GM23248 (cell line): ENCODE data around the gene TSPEAR. TPM values are rescaled to one million over a fixed set of nuclear protein-coding genes. Genes with fewer than 3 reads are reported as not detected.

ENCODE experiments used
- DNase-seq: peaks from one replicate; pipeline ENCODE4 v3.0.0-alpha.2; 2015
- H2AFZ ChIP-seq: fragments of 200-600 bp; sonication (generic); 2 replicates; pipeline ENCODE4 v1.6.1; 2016; ENCODE audit warnings: antibody characterized with exemption
- H3F3A ChIP-seq: fragments of 200-600 bp; sonication (generic); 2 replicates; pipeline ENCODE4 v1.6.1; 2016; ENCODE audit warnings: mild to moderate bottlenecking, antibody characterized with exemption, mixed run types; ENCODE audit not compliant: insufficient read depth
- H3K27ac ChIP-seq: fragments of 200-600 bp; sonication (generic); 2 replicates; pipeline ENCODE4 v1.5.1; 2016; ENCODE audit warnings: mild to moderate bottlenecking
- H3K27me3 ChIP-seq: fragments of 200-600 bp; sonication (generic); replicated peaks from 2 replicates; pipeline ENCODE4 v1.6.1; 2016; ENCODE audit warnings: mild to moderate bottlenecking; ENCODE audit not compliant: insufficient read depth
- H3K36me3 ChIP-seq: fragments of 200-600 bp; sonication (generic); 2 replicates; pipeline ENCODE4 v1.6.1; 2016; ENCODE audit warnings: low read depth, mild to moderate bottlenecking
- H3K4me1 ChIP-seq: fragments of 200-600 bp; sonication (generic); 2 replicates; pipeline ENCODE4 v1.6.1; 2016; ENCODE audit warnings: mild to moderate bottlenecking; ENCODE audit not compliant: insufficient read depth
- H3K4me2 ChIP-seq: fragments of 200-600 bp; sonication (generic); one replicate; pipeline ENCODE4 v1.6.1; 2016; ENCODE audit warnings: mild to moderate bottlenecking; ENCODE audit not compliant: unreplicated experiment
- H3K4me3 ChIP-seq: fragments of 200-600 bp; sonication (generic); 2 replicates; pipeline ENCODE4 v1.5.1; 2016; ENCODE audit warnings: mild to moderate bottlenecking
- H3K79me2 ChIP-seq: fragments of 200-600 bp; sonication (generic); 2 replicates; pipeline ENCODE4 v1.6.1; 2016; ENCODE audit warnings: mild to moderate bottlenecking; ENCODE audit not compliant: insufficient read depth
- H3K9ac ChIP-seq: fragments of 200-600 bp; sonication (generic); 2 replicates; pipeline ENCODE4 v1.6.1; 2016; ENCODE audit warnings: mild to moderate bottlenecking
- H3K9me2 ChIP-seq: fragments of 200-600 bp; sonication (generic); 2 replicates; pipeline ENCODE4 v1.6.1; 2016; ENCODE audit warnings: mixed run types, mild to moderate bottlenecking, moderate library complexity; ENCODE audit not compliant: insufficient read depth
- H3K9me3 ChIP-seq: fragments of 200-600 bp; sonication (generic); one replicate; pipeline ENCODE4 v1.6.1; 2017; ENCODE audit warnings: low read depth
- H4K20me1 ChIP-seq: fragments of 200-600 bp; sonication (generic); 2 replicates; pipeline ENCODE4 v1.6.0; 2016; ENCODE audit not compliant: insufficient read depth
- EZH2 ChIP-seq: fragments of 200-600 bp; sonication (generic); IDR thresholded peaks from 2 replicates; pipeline ENCODE4 v1.6.1; 2018; ENCODE audit warnings: antibody characterized with exemption, mild to moderate bottlenecking; ENCODE audit not compliant: insufficient read depth, poor library complexity, severe bottlenecking
- EZH2phosphoT487 ChIP-seq: fragments of 200-600 bp; sonication (generic); IDR thresholded peaks from 2 replicates; pipeline ENCODE4 v1.6.1; 2018; ENCODE audit warnings: antibody characterized with exemption, moderate library complexity, mild to moderate bottlenecking, low read depth; ENCODE audit not compliant: insufficient read depth
- WGBS, 2 experiments: methylation state at CpG; one replicate each; pipeline ENCODE4 v1.1.6; 2015 to 2017; ENCODE audit warnings: low lambda C conversion rate in 2 of 2, low coverage in 1 of 2; ENCODE audit errors: missing lambda C conversion rate in 2 of 2; 5-methylcytosine and 5-hydroxymethylcytosine counted together
- in situ Hi-C: fragments of 300-500 bp; cut with MboI; formaldehyde crosslinking; loops from 2 replicates; pipeline ENCODE4 v1.15.0; 2020
- polyA plus RNA-seq: library from polyadenylated mRNA; unstranded; fragments of >200 nt; fragmentation: Nextera tagmentation; extraction: Ambion mirVana; gene quantifications from 2 replicates; pipeline ENCODE4 v1.2.1, GENCODE V29; 2016
- total RNA-seq: library from RNA; depleted of rRNA; stranded (reverse); fragments of >200 nt; shearing (Covaris generic); gene quantifications from 2 replicates; pipeline ENCODE4 v1.2.3, GENCODE V29; 2014

TSPEAR gene
- total and polyA plus RNA-seq, 2 experiments from 2014 or later, result not detected

- H3K4me3 ChIP-seq, result no peak overlapping the region
- H2AFZ ChIP-seq, result no peak overlapping the region
- H3K9ac ChIP-seq, result no peak overlapping the region
- no peak overlapping the region for H3K27ac ChIP-seq
- DNase-seq, result no peak
- TF ChIP-seq EZH2phosphoT487, result no peak
- TF ChIP-seq EZH2, result no peak
- no peaks in the 10 kb centered on the region for H3K36me3 ChIP-seq
- no peaks in the 10 kb centered on the region for H3K4me1 ChIP-seq
- WGBS, 2 experiments, result 20 to 24% methylated on average over 7 of the region's 7 CpGs
- H3K27me3 ChIP-seq, result no peaks in the 10 kb centered on the region
- no peaks in the 10 kb centered on the region for H3K79me2 ChIP-seq
- H3K4me2 ChIP-seq, result no peak overlapping the region
- H3F3A ChIP-seq, result no peaks in the 10 kb centered on the region
- H3K9me3 ChIP-seq, result no peaks in the 10 kb centered on the region
- H3K9me2 ChIP-seq, result no peaks in the 10 kb centered on the region
- in situ Hi-C loops, result no loop called here
- no peaks in the 10 kb centered on the region for H4K20me1 ChIP-seq
Observed at GRCh38 chr21:44535963-44536362, 175.4 kb downstream of the TSPEAR start.

GRCh38 chr21:44534688-44535087 is 176.7 kb downstream of the TSPEAR start:
- no peaks in the 10 kb centered on the region for H3K79me2 ChIP-seq
- in situ Hi-C loops, result no loop called here
- no peak for DNase-seq
- TF ChIP-seq EZH2phosphoT487 (no peak), EZH2 (no peak)
- H3K9me3 ChIP-seq, result no peaks in the 10 kb centered on the region
- H3K4me2 ChIP-seq, result no peak overlapping the region
- H3F3A ChIP-seq, result no peaks in the 10 kb centered on the region
- H3K4me1 ChIP-seq, result no peaks in the 10 kb centered on the region
- H3K9me2 ChIP-seq, result no peaks in the 10 kb centered on the region
- no peak overlapping the region for H3K27ac ChIP-seq
- no peak overlapping the region for H3K9ac ChIP-seq
- no peak overlapping the region for H2AFZ ChIP-seq
- WGBS, 2 experiments, result 87 to 88% methylated on average over 6 of the region's 6 CpGs
- no peak overlapping the region for H3K4me3 ChIP-seq
- no peaks in the 10 kb centered on the region for H3K27me3 ChIP-seq
- H3K36me3 ChIP-seq, result no peaks in the 10 kb centered on the region
- no peaks in the 10 kb centered on the region for H4K20me1 ChIP-seq

DNA sequence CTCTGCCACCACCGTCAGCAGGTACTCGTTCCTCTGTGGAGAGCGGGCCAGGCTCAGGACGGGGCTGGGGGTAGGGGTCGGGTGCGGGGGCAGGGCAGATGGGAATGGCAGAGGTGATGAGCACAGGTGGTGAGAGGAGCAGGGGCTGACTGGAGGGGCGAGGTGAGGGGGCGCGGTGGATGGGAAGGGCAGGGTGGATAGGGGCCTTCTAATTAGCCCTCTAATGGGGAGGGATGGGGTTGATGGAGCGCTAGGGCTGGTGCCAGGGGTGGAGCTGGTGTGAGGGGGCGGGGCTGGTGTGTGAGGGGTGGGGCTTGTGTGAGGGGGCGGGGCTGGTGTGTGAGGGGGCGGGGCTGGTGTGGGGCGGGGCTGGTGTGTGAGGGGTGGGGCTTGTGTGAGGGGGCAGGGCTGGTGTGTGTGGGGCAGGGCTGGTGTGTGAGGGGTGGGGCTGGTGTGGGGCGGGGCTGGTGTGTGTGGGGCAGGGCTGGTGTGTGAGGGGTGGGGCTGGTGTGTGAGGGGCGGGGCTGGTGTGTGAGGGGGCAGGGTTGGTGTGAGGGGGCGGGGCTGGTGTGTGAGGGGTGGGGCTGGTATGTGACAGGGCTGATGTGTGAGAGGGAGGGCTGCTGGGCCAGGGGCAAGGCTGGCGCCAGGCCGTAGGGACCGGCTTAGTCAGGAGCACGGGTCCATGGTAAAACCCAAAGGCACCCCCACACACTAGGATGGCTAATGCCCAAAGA is 177.3 kb downstream of the TSPEAR start:
- Histone ChIP-seq H3K4me1 (no peaks in the 10 kb centered on the region), H3K27me3 (no peaks in the 10 kb centered on the region), H3K4me3 (no peak overlapping the region), H4K20me1 (no peaks in the 10 kb centered on the region), H3K9me2 (no peaks in the 10 kb centered on the region), H3K27ac (no peak overlapping the region), H3K36me3 (no peaks in the 10 kb centered on the region), H3K4me2 (no peak overlapping the region), H3K9ac (no peak overlapping the region), H3K9me3 (no peaks in the 10 kb centered on the region), H3K79me2 (no peaks in the 10 kb centered on the region), H2AFZ (no peak overlapping the region), H3F3A (no peaks in the 10 kb centered on the region)
- no peak for DNase-seq
- TF ChIP-seq EZH2 (no peak), EZH2phosphoT487 (no peak)
- in situ Hi-C loops, result no loop called here
- WGBS, 2 experiments, result 74 to 75% methylated on average over 7 to 21 of the region's 21 CpGs

DNA sequence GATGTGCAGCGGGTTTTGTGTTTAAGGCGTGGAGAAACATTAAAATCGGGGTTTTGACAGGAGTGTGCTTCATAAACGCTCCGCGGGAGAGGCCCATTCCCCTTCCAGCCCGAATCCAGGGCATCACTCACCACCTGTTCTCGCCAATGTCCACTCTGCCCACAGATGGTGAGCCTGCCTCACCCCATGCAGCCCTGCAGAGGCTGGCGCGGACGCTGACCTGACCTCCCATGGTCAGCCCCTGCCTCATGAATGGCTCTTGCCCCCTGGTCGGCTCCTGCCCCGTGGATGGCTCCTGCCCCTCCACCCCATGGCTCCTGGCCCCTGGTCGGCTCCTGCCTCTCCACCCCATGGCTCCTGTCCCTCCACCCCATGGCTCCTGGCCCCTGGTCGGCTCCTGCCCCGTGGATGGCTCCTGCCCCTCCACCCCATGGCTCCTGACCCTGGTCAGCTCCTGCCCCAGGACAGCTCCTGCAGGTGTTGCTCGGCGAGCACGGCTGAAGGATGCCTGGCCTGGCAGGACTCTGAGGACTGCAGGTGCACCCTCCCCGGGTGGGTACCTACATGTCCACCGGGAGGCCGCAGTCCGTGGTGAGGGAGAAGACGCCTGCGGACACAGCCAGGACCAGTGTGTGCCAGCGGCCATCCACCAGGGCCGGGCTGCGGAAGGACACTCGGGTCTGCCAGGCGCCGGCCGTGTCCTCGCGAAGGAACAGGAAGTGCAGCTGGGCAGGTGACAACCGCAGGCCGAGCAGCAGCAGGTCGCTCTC is 178.1 kb downstream of the TSPEAR start:
- Histone ChIP-seq H3K79me2 (no peaks in the 10 kb centered on the region), H3K4me3 (no peak overlapping the region), H3K4me2 (no peak overlapping the region), H4K20me1 (no peaks in the 10 kb centered on the region), H3K4me1 (no peaks in the 10 kb centered on the region), H3K9me3 (no peaks in the 10 kb centered on the region), H3F3A (no peaks in the 10 kb centered on the region), H3K27ac (no peak overlapping the region), H2AFZ (no peak overlapping the region), H3K9ac (no peak overlapping the region), H3K27me3 (no peaks in the 10 kb centered on the region), H3K36me3 (no peaks in the 10 kb centered on the region), H3K9me2 (no peaks in the 10 kb centered on the region)
- DNase-seq, result no peak
- in situ Hi-C loops, result no loop called here
- WGBS, 2 experiments, result 73 to 75% methylated on average over 36 to 37 of the region's 37 CpGs
- no peak for TF ChIP-seq EZH2
- TF ChIP-seq EZH2phosphoT487, result no peak
